ENCODE measurements around the gene CCDC178.

Gene CCDC178

GRCh38 chr18:33116376-33116775 lies 324.1 kb downstream of the CCDC178 start:
- DNase-seq (ENCODE audit: low read depth in 2 of 2), result no peak

GRCh38 chr18:33115917-33116316 lies 324.6 kb downstream of the CCDC178 start:
- DNase-seq (ENCODE audit: low read depth in 2 of 2), result no peak

- no peak for DNase-seq (ENCODE audit: low read depth in 2 of 2)
These were observed 325.0 kb downstream of the CCDC178 start for GRCh38 chr18:33115476-33115875.

- DNase-seq (ENCODE audit: low read depth in 2 of 2), result no peak
These were observed 325.8 kb downstream of the CCDC178 start for GRCh38 chr18:33114749-33115148.

- DNase-seq (ENCODE audit: low read depth in 2 of 2), result no peak
These were observed 327.1 kb downstream of the CCDC178 start for GRCh38 chr18:33113416-33113815.

GRCh38 chr18:33107511-33107910 lies 333.0 kb downstream of the CCDC178 start:
- no peak for DNase-seq (ENCODE audit: low read depth in 2 of 2)

- DNase-seq (ENCODE audit: low read depth in 2 of 2), result no peak
These were observed 339.2 kb downstream of the CCDC178 start for GRCh38 chr18:33101316-33101715.

- no peak for DNase-seq (ENCODE audit: low read depth in 2 of 2)
These were observed 340.9 kb downstream of the CCDC178 start for GRCh38 chr18:33099626-33100025.

- DNase-seq (ENCODE audit: low read depth in 2 of 2), result no peak
These were observed 343.4 kb downstream of the CCDC178 start for GRCh38 chr18:33097126-33097525.

- DNase-seq (ENCODE audit: low read depth in 2 of 2), result no peak
These were observed 350.1 kb downstream of the CCDC178 start for GRCh38 chr18:33090461-33090860.

- no peak for DNase-seq (ENCODE audit: low read depth in 2 of 2)
These were observed 363.9 kb downstream of the CCDC178 start for GRCh38 chr18:33076601-33077000.

GRCh38 chr18:33074125-33074524 lies 366.4 kb downstream of the CCDC178 start:
- DNase-seq (ENCODE audit: low read depth in 2 of 2), result no peak

- no peak for DNase-seq (ENCODE audit: low read depth in 2 of 2)
These were observed 377.6 kb downstream of the CCDC178 start for GRCh38 chr18:33062834-33063364.

GRCh38 chr18:33052886-33053285 lies 387.6 kb downstream of the CCDC178 start:
- no peak for DNase-seq (ENCODE audit: low read depth in 2 of 2)

- DNase-seq (ENCODE audit: low read depth in 2 of 2), result no peak
These were observed 389.1 kb downstream of the CCDC178 start for GRCh38 chr18:33051407-33051806.

- DNase-seq (ENCODE audit: low read depth in 2 of 2), result no peak
These were observed 400.3 kb downstream of the CCDC178 start for GRCh38 chr18:33040213-33040612.

GRCh38 chr18:33034945-33035344 lies 405.6 kb downstream of the CCDC178 start:
- DNase-seq (ENCODE audit: low read depth in 2 of 2), result no peak

- no peak for DNase-seq (ENCODE audit: low read depth in 2 of 2)
These were observed 406.3 kb downstream of the CCDC178 start for GRCh38 chr18:33034212-33034611.

- no peak for DNase-seq (ENCODE audit: low read depth in 2 of 2)
These were observed 418.2 kb downstream of the CCDC178 start for GRCh38 chr18:33022370-33022769.

- no peak for DNase-seq (ENCODE audit: low read depth in 2 of 2)
These were observed 419.6 kb downstream of the CCDC178 start for GRCh38 chr18:33020877-33021276.

- DNase-seq (ENCODE audit: low read depth in 2 of 2), result no peak
These were observed 426.3 kb downstream of the CCDC178 start for GRCh38 chr18:33014060-33014796.

GRCh38 chr18:33010149-33010548 lies 430.4 kb downstream of the CCDC178 start:
- no peak for DNase-seq (ENCODE audit: low read depth in 2 of 2)

GRCh38 chr18:32998921-32999320 lies 441.6 kb downstream of the CCDC178 start:
- DNase-seq (ENCODE audit: low read depth in 2 of 2), result no peak

GRCh38 chr18:32998285-32998684 lies 442.2 kb downstream of the CCDC178 start:
- no peak for DNase-seq (ENCODE audit: low read depth in 2 of 2)

Measured in stimulated activated CD8-positive, alpha-beta memory T cell treated with anti-CD3 and anti-CD28 coated beads, Interleukin-7, amount 100 ng/mL, for 1 hour (primary cell).